IMR-90 (cell line): ENCODE measurements around the gene SETX. TPM values are rescaled to one million over a fixed set of nuclear protein-coding genes. Genes with fewer than 3 reads are reported as not detected.

ENCODE experiments used
- ATAC-seq: fragments of 200-7000 bp; cut with Tn5 transposase; 2 replicates; pipeline ENCODE4 v1.9.1; 2020; ENCODE audit warnings: low read depth, mild to moderate bottlenecking, moderate library complexity
- BruUV-seq: library from RNA; stranded (reverse); fragments of 400-500 nt; replicated peaks from 2 replicates; lab custom pipeline; 2021; lab: Mats Ljungman, UMichigan
- CTCF ChIA-PET: fragments of 300-600 bp; formaldehyde crosslinking; extraction: SDS; loops from one replicate; lab custom pipeline; 2021; ENCODE audit warnings: antibody characterized with exemption; lab: Yijun Ruan, JAX
- POLR2A ChIA-PET: fragments of 300-600 bp; sonication (Branson Sonifier 250); formaldehyde crosslinking; loops from one replicate; lab custom pipeline; 2022; ENCODE audit warnings: antibody characterized with exemption; ENCODE audit not compliant: unreplicated experiment; lab: Charles Lee
- DNase-seq: peaks from one replicate; pipeline ENCODE4 v3.0.0; 2013
- H2AFZ ChIP-seq: replicated peaks from 2 replicates; pipeline ENCODE3; 2013; ENCODE audit warnings: low read length, mild to moderate bottlenecking; ENCODE audit not compliant: poor library complexity
- H2AK5ac ChIP-seq: 2 replicates; pipeline ENCODE4 v1.6.1; 2013; ENCODE audit warnings: low read depth, low read length, inconsistent platforms
- H2AK9ac ChIP-seq: replicated peaks from 2 replicates; pipeline ENCODE3; 2013; ENCODE audit warnings: mild to moderate bottlenecking, low read depth, low read length, moderate library complexity; ENCODE audit not compliant: poor library complexity
- H2BK120ac ChIP-seq: 2 replicates; pipeline ENCODE4 v1.6.1; 2013; ENCODE audit warnings: low read depth, low read length, inconsistent platforms
- H2BK15ac ChIP-seq: 3 replicates; pipeline ENCODE4 v1.6.1; 2013; ENCODE audit warnings: low read depth, low read length, inconsistent platforms
- H2BK20ac ChIP-seq: 2 replicates; pipeline ENCODE4 v1.6.1; 2013; ENCODE audit warnings: low read depth, mild to moderate bottlenecking, inconsistent platforms, low read length, moderate library complexity
- H2BK5ac ChIP-seq: 2 replicates; pipeline ENCODE4 v1.6.1; 2013; ENCODE audit warnings: mild to moderate bottlenecking, low read depth, low read length, inconsistent platforms; ENCODE audit not compliant: poor library complexity, severe bottlenecking
- H3K14ac ChIP-seq: replicated peaks from 2 replicates; pipeline ENCODE4 v1.6.1; 2013; ENCODE audit warnings: low read depth, low read length, inconsistent platforms
- H3K18ac ChIP-seq: 2 replicates; pipeline ENCODE4 v1.6.1; 2013; ENCODE audit warnings: low read depth, low read length, control low read depth
- H3K23ac ChIP-seq: 2 replicates; pipeline ENCODE4 v1.6.1; 2013; ENCODE audit warnings: low read depth, low read length, inconsistent platforms
- H3K27ac ChIP-seq: 2 replicates; pipeline ENCODE4 v1.5.1; 2013; ENCODE audit warnings: mild to moderate bottlenecking, control low read depth, low read length; ENCODE audit not compliant: insufficient read depth
- H3K27me3 ChIP-seq: 2 replicates; pipeline ENCODE4 v1.6.1; 2013; ENCODE audit warnings: low read length; ENCODE audit not compliant: control insufficient read depth, insufficient read depth
- H3K36me3 ChIP-seq: 2 replicates; pipeline ENCODE4 v1.6.1; 2013; ENCODE audit warnings: low read length, mixed read lengths; ENCODE audit not compliant: control insufficient read depth, insufficient read depth
- H3K4ac ChIP-seq: 2 replicates; pipeline ENCODE4 v1.6.1; 2013; ENCODE audit warnings: low read depth, low read length, inconsistent platforms
- H3K4me1 ChIP-seq: 2 replicates; pipeline ENCODE4 v1.6.1; 2013; ENCODE audit warnings: low read length, mixed read lengths; ENCODE audit not compliant: control insufficient read depth, insufficient read depth
- H3K4me2 ChIP-seq: 2 replicates; pipeline ENCODE4 v1.6.1; 2013; ENCODE audit warnings: low read depth, mild to moderate bottlenecking, control low read depth, low read length, moderate library complexity
- H3K4me3 ChIP-seq: 2 replicates; pipeline ENCODE4 v1.5.1; 2013; ENCODE audit warnings: low read depth, mild to moderate bottlenecking, control low read depth, low read length, moderate library complexity; ENCODE audit not compliant: insufficient read depth
- H3K56ac ChIP-seq: 2 replicates; pipeline ENCODE4 v1.6.1; 2013; ENCODE audit warnings: low read length, inconsistent platforms; ENCODE audit not compliant: insufficient read depth; ENCODE audit errors: extremely low read depth
- H3K79me1 ChIP-seq, 2 experiments: 2 replicates each; pipeline ENCODE4 v1.6.1; 2013; ENCODE audit warnings: low read length in 2 of 2, inconsistent platforms in 1 of 2, low read depth in 1 of 2
- H3K9ac ChIP-seq: 2 replicates; pipeline ENCODE4 v1.6.1; 2013; ENCODE audit warnings: low read depth, low read length, control low read depth
- H3K9me1 ChIP-seq: 2 replicates; pipeline ENCODE4 v1.6.1; 2013; ENCODE audit warnings: low read length, inconsistent platforms; ENCODE audit not compliant: insufficient read depth
- H3K9me3 ChIP-seq: 2 replicates; pipeline ENCODE4 v1.6.1; 2013; ENCODE audit warnings: low read length; ENCODE audit not compliant: control insufficient read depth, insufficient read depth
- H4K20me1 ChIP-seq: 2 replicates; pipeline ENCODE4 v1.6.1; 2013; ENCODE audit warnings: low read length, inconsistent platforms; ENCODE audit not compliant: insufficient read depth
- H4K5ac ChIP-seq: 2 replicates; pipeline ENCODE4 v1.6.1; 2013; ENCODE audit warnings: mild to moderate bottlenecking, low read depth, low read length, control low read depth
- H4K8ac ChIP-seq, 2 experiments: 2 replicates each; pipeline ENCODE4 v1.6.1; 2013; ENCODE audit warnings: low read depth in 2 of 2, low read length in 2 of 2, control low read depth in 1 of 2, inconsistent platforms in 1 of 2
- H4K91ac ChIP-seq: 2 replicates; pipeline ENCODE4 v1.6.1; 2013; ENCODE audit warnings: low read depth, low read length, inconsistent platforms; ENCODE audit not compliant: insufficient read depth
- BHLHE40 ChIP-seq: fragments of 150-350 bp; IDR thresholded peaks from 2 replicates; pipeline ENCODE4 v1.6.1; 2016; ENCODE audit warnings: mild to moderate bottlenecking, low read depth, low read length
- CEBPB ChIP-seq: IDR thresholded peaks from 2 replicates; pipeline ENCODE4 v1.6.1; 2012; ENCODE audit warnings: low read depth, low read length, improper control_type of control experiment
- FOS ChIP-seq: fragments of 150-350 bp; IDR thresholded peaks from 2 replicates; pipeline ENCODE4 v1.6.1; 2016; ENCODE audit warnings: low read depth, low read length
- MAZ ChIP-seq: IDR thresholded peaks from 2 replicates; pipeline ENCODE4 v1.6.1; 2012; ENCODE audit warnings: low read depth, mild to moderate bottlenecking, low read length, improper control_type of control experiment, moderate library complexity, borderline replicate concordance
- MXI1 ChIP-seq: IDR thresholded peaks from 2 replicates; pipeline ENCODE4 v1.6.1; 2012; ENCODE audit warnings: low read depth, mild to moderate bottlenecking, low read length, moderate library complexity, borderline replicate concordance
- NFE2L2 ChIP-seq: fragments of 150-350 bp; IDR thresholded peaks from 2 replicates; pipeline ENCODE4 v1.6.1; 2016; ENCODE audit warnings: low read depth, mild to moderate bottlenecking, low read length
- RAD21 ChIP-seq: IDR thresholded peaks from 2 replicates; pipeline ENCODE4 v1.6.1; 2012; ENCODE audit warnings: low read length, improper control_type of control experiment
- RFX5 ChIP-seq: IDR thresholded peaks from 2 replicates; pipeline ENCODE4 v1.8.0; 2012; ENCODE audit warnings: low read depth, mild to moderate bottlenecking, low read length, moderate library complexity
- SMC3 ChIP-seq: fragments of 150-350 bp; IDR thresholded peaks from 2 replicates; pipeline ENCODE4 v1.6.1; 2016; ENCODE audit warnings: low read depth, mild to moderate bottlenecking, antibody characterized with exemption, low read length, moderate library complexity
- WGBS, 2 experiments: methylation state at CpG; one replicate each; pipeline versions ENCODE4 v1.1.5 to v1.1.7; 2013; ENCODE audit warnings: missing lambda C conversion rate in 2 of 2; ENCODE audit not compliant: insufficient read length in 1 of 2; ENCODE audit errors: extremely low coverage in 2 of 2; 5-methylcytosine and 5-hydroxymethylcytosine counted together
- dilution Hi-C: fragments of 300-500 bp; cut with HindIII; formaldehyde crosslinking; loops from one replicate; pipeline ENCODE4 v1.14.3; 2018; ENCODE audit warnings: low sequenced_read_pairs; ENCODE audit not compliant: unreplicated experiment
- in situ Hi-C: fragments of 300-500 bp; cut with MboI; formaldehyde crosslinking; loops from 3 replicates; pipeline ENCODE4 v1.14.3; 2019; ENCODE audit warnings: low sequenced_read_pairs, inconsistent platforms, mixed read lengths
- intact Hi-C: fragments of 100-400 bp; cut with micrococcal nuclease; formaldehyde crosslinking; loops from 2 replicates; pipeline ENCODE4 v1.10.0; 2022
- polyA plus RNA-seq, 3 experiments: library from polyadenylated mRNA; depleted of rRNA; stranded (reverse); fragments of >200 nt; gene quantifications; 2 replicates each; pipeline ENCODE4 v1.2.3, GENCODE V29; 2012; ENCODE audit warnings: low replicate concordance in 1 of 3
- total RNA-seq: library from RNA; depleted of rRNA; stranded (reverse); fragments of >200 nt; gene quantifications from 2 replicates; pipeline ENCODE4 v1.2.3, GENCODE V29; 2012
- TF ChIP-seq, protein P1 (sequence below): fragments of 150-350 bp; IDR thresholded peaks from 2 replicates; pipeline ENCODE4 v1.6.1; 2016; ENCODE audit warnings: low read depth, mild to moderate bottlenecking, low read length, moderate library complexity, borderline replicate concordance
- TF ChIP-seq, protein P2 (sequence below): conservative IDR thresholded peaks from 2 replicates; pipeline ENCODE4 v1.5.1; 2012; ENCODE audit warnings: mild to moderate bottlenecking, low read depth, low read length, improper control_type of control experiment
- TF ChIP-seq, protein P3 (sequence below): fragments of 150-350 bp; IDR thresholded peaks from 2 replicates; pipeline ENCODE4 v1.6.1; 2017; ENCODE audit warnings: mild to moderate bottlenecking, antibody characterized with exemption, low read length, low read depth

SETX gene
- total and polyA plus RNA-seq, 2 of the 4 experiments (the other 2 are of a cell fraction) = 13.1 to 55.0 TPM

DNA sequence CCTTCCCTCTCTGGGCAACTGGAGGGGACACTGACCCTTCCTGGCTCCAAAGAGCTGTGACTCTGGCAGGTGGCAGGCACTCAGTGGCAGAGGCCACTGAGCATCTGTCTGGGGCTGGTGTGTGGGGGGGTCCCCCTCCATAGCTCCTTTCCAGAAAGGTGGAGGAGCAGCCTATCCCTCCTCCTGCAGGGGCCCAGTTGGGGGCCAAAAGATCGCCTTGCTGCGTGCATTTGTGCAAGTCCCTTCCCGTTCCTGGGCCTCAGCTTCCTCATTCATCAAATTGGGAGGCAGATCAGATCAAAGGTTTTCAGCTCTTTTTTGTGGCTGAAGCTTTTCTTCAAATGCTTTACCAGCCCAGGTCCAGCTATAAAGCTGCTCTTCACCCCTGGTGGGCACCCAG, 115.3 kb downstream of the SETX start:
- no peaks in the 10 kb centered on the region for H3K9me1 ChIP-seq
- H3K18ac ChIP-seq = no peak overlapping the region
- ChIA-PET CTCF (interaction anchor here (0.6 to 0.7 kb wide), 3 partner anchors 13 to 54 kb away, joined by 3 read pairs; no protein-coding TSS in a partner anchor), POLR2A (no interaction called here)
- no peaks in the 10 kb centered on the region for H3K36me3 ChIP-seq
- no peak overlapping the region for H3K56ac ChIP-seq
- no peak overlapping the region for H4K91ac ChIP-seq
- no peak overlapping the region for H2BK120ac ChIP-seq
- H3K79me1 ChIP-seq = no peaks in the 10 kb centered on the region
- H3K4me3 ChIP-seq = no peak overlapping the region
- no peak overlapping the region for H3K14ac ChIP-seq
- DNase-seq (no peak), ATAC-seq (no peak)
- dilution Hi-C loops = no loop called here
- no peak overlapping the region for H2BK15ac ChIP-seq
- no peak overlapping the region for H4K8ac ChIP-seq
- TF ChIP-seq NFE2L2 = no peak
- no peak for TF ChIP-seq MAZ
- TF ChIP-seq, protein P1, sequence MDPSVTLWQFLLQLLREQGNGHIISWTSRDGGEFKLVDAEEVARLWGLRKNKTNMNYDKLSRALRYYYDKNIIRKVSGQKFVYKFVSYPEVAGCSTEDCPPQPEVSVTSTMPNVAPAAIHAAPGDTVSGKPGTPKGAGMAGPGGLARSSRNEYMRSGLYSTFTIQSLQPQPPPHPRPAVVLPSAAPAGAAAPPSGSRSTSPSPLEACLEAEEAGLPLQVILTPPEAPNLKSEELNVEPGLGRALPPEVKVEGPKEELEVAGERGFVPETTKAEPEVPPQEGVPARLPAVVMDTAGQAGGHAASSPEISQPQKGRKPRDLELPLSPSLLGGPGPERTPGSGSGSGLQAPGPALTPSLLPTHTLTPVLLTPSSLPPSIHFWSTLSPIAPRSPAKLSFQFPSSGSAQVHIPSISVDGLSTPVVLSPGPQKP = no peak
- no peak for TF ChIP-seq FOS
- no peak for TF ChIP-seq SMC3
- TF ChIP-seq MXI1 = no peak
- no peak for TF ChIP-seq RFX5
- TF ChIP-seq, protein P2, sequence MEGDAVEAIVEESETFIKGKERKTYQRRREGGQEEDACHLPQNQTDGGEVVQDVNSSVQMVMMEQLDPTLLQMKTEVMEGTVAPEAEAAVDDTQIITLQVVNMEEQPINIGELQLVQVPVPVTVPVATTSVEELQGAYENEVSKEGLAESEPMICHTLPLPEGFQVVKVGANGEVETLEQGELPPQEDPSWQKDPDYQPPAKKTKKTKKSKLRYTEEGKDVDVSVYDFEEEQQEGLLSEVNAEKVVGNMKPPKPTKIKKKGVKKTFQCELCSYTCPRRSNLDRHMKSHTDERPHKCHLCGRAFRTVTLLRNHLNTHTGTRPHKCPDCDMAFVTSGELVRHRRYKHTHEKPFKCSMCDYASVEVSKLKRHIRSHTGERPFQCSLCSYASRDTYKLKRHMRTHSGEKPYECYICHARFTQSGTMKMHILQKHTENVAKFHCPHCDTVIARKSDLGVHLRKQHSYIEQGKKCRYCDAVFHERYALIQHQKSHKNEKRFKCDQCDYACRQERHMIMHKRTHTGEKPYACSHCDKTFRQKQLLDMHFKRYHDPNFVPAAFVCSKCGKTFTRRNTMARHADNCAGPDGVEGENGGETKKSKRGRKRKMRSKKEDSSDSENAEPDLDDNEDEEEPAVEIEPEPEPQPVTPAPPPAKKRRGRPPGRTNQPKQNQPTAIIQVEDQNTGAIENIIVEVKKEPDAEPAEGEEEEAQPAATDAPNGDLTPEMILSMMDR = no peak
- TF ChIP-seq, protein P3, sequence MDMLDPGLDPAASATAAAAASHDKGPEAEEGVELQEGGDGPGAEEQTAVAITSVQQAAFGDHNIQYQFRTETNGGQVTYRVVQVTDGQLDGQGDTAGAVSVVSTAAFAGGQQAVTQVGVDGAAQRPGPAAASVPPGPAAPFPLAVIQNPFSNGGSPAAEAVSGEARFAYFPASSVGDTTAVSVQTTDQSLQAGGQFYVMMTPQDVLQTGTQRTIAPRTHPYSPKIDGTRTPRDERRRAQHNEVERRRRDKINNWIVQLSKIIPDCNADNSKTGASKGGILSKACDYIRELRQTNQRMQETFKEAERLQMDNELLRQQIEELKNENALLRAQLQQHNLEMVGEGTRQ = no peak
- TF ChIP-seq CEBPB = no peak
- TF ChIP-seq BHLHE40 = no peak
- TF ChIP-seq RAD21 = no peak
- no peak overlapping the region for H2AFZ ChIP-seq
- intact Hi-C loops = no loop called here
- H2AK5ac ChIP-seq = no peak overlapping the region
- BruUV-seq = no TSS peak
- H2BK5ac ChIP-seq = no peak overlapping the region
- no peaks in the 10 kb centered on the region for H3K9me3 ChIP-seq
- H3K23ac ChIP-seq = no peak overlapping the region
- H3K9ac ChIP-seq = no peak overlapping the region
- no peak overlapping the region for H4K5ac ChIP-seq
- H2BK20ac ChIP-seq = no peak overlapping the region
- H3K27me3 ChIP-seq = peaks cover 54% of the 10 kb centered on the region; the same call in 1 of the 2 replicates
- in situ Hi-C loops = no loop called here
- no peak overlapping the region for H2AK9ac ChIP-seq
- no peak overlapping the region for H3K4ac ChIP-seq
- H3K4me2 ChIP-seq = no peak overlapping the region
- peaks cover 5% of the 10 kb centered on the region for H3K4me1 ChIP-seq
- H4K20me1 ChIP-seq = peaks cover 10% of the 10 kb centered on the region
- 24% methylated on average over 3 of the region's 3 CpGs; no CpG with 5 or more reads in 1 of the 2 experiments for whole genome bisulfite sequencing, 2 experiments
- H3K27ac ChIP-seq = no peak overlapping the region
